Measurements from ENCODE around the gene IL2RA. TPM values are rescaled to one million over a fixed set of nuclear protein-coding genes. Genes with fewer than 3 reads are reported as not detected.

The IL2RA gene
- polyA plus RNA-seq, 3 donors = 0.06 TPM; not detected in 2

GRCh38 chr10:6035101-6035834 lies 26.9 kb downstream of the IL2RA start:
- peak overlapping the region in 2 of 7 donors; percentile 32 to 55 for H3K27ac Mint-ChIP-seq
- H3K9me3 Mint-ChIP-seq = peaks cover 4 to 12% (median 8%) of the 10 kb centered on the region in 7 donors
- intact Hi-C loops (cut with micrococcal nuclease) = no loop called here
- no peak for DNase-seq
- H3K9ac ChIP-seq (ENCODE audit: insufficient read depth, low read length, poor library complexity, severe bottlenecking) = no peak overlapping the region
- no peaks in the 10 kb centered on the region for H3K79me2 ChIP-seq (ENCODE audit: insufficient read depth, low read length)
- no peak overlapping the region for H3K4me3 ChIP-seq (replicated peaks in 1 of 3; ENCODE audit: low read depth in 2 of 3, low read length in 3 of 3)
- no peak overlapping the region for H3K4me3 Mint-ChIP-seq
- H3K27me3 ChIP-seq (ENCODE audit: control insufficient read depth in 2 of 2, insufficient read depth in 2 of 2, low read length in 2 of 2) = no peaks in the 10 kb centered on the region
- H3K4me2 ChIP-seq (replicated peaks; ENCODE audit: extremely low read depth, low read length, poor library complexity, severe bottlenecking) = no peak overlapping the region
- peaks cover 3 to 12% of the 10 kb centered on the region in 2 donors for H3K4me1 ChIP-seq (ENCODE audit: control insufficient read depth in 1 of 2, insufficient read depth in 2 of 2, low read length in 2 of 2)
- WGBS (ENCODE audit: insufficient coverage) = 96% methylated on average over 13 of the region's 13 CpGs
- no peaks in the 10 kb centered on the region for H4K20me1 ChIP-seq (ENCODE audit: insufficient read depth, low read length)
- TF ChIP-seq, protein P1, sequence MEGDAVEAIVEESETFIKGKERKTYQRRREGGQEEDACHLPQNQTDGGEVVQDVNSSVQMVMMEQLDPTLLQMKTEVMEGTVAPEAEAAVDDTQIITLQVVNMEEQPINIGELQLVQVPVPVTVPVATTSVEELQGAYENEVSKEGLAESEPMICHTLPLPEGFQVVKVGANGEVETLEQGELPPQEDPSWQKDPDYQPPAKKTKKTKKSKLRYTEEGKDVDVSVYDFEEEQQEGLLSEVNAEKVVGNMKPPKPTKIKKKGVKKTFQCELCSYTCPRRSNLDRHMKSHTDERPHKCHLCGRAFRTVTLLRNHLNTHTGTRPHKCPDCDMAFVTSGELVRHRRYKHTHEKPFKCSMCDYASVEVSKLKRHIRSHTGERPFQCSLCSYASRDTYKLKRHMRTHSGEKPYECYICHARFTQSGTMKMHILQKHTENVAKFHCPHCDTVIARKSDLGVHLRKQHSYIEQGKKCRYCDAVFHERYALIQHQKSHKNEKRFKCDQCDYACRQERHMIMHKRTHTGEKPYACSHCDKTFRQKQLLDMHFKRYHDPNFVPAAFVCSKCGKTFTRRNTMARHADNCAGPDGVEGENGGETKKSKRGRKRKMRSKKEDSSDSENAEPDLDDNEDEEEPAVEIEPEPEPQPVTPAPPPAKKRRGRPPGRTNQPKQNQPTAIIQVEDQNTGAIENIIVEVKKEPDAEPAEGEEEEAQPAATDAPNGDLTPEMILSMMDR (IDR thresholded peaks at IDR 0.05) = no peak
- H3K36me3 ChIP-seq (replicated peaks in 1 of 2; ENCODE audit: control insufficient read depth in 1 of 2, insufficient read depth in 2 of 2, low read length in 2 of 2) = no peaks in the 10 kb centered on the region
- no peak overlapping the region for H2AFZ ChIP-seq (ENCODE audit: insufficient read depth, low read depth, low read length, poor library complexity, severe bottlenecking)
- peaks cover 0 to 4% (median 0%) of the 10 kb centered on the region in 3 donors for H3K27me3 Mint-ChIP-seq (ENCODE audit: low read depth in 3 of 3)
- no peaks in the 10 kb centered on the region for H3K36me3 Mint-ChIP-seq
- H3K27ac ChIP-seq (ENCODE audit: low read depth in 1 of 2, low read length in 2 of 2) = no peak overlapping the region
- peaks cover 12% of the 10 kb centered on the region for H3K4me1 Mint-ChIP-seq
- H3K9me3 ChIP-seq (replicated peaks in 1 of 2; ENCODE audit: control insufficient read depth in 1 of 2, insufficient read depth in 1 of 2, low read length in 2 of 2) = peaks cover 0 to 8% of the 10 kb centered on the region in 2 donors

DNA sequence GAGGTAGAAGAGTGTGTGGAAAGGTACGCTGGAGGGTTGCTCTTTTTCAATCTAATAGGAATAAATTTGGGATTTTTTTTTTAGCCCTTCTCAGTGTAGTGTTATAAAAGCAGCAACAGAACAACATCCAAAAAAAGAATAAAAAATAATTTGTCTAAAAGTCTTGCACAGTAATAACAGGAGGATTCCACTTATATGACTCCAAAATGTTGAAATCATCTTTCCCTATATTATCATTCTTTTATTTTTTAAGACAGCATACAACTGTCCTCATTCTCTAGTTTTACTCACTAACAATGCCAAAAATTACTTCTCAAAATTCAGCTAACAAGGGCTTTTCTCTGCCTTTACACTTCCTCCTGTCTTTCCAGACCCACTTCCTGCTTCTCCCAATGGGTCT lies 27.8 kb downstream of the IL2RA start:
- H3K27ac ChIP-seq (ENCODE audit: low read depth in 1 of 2, low read length in 2 of 2) = no peak overlapping the region
- H3K36me3 Mint-ChIP-seq = no peaks in the 10 kb centered on the region
- no peaks in the 10 kb centered on the region for H4K20me1 ChIP-seq (ENCODE audit: insufficient read depth, low read length)
- peaks cover 12% of the 10 kb centered on the region for H3K4me1 Mint-ChIP-seq
- no peaks in the 10 kb centered on the region for H3K79me2 ChIP-seq (ENCODE audit: insufficient read depth, low read length)
- intact Hi-C loops (cut with micrococcal nuclease) = no loop called here
- peaks cover 0 to 4% (median 0%) of the 10 kb centered on the region in 3 donors for H3K27me3 Mint-ChIP-seq (ENCODE audit: low read depth in 3 of 3)
- no peak overlapping the region for H3K27ac Mint-ChIP-seq
- H3K4me3 Mint-ChIP-seq = no peak overlapping the region
- H3K27me3 ChIP-seq (ENCODE audit: control insufficient read depth in 2 of 2, insufficient read depth in 2 of 2, low read length in 2 of 2) = no peaks in the 10 kb centered on the region
- H3K9ac ChIP-seq (ENCODE audit: insufficient read depth, low read length, poor library complexity, severe bottlenecking) = no peak overlapping the region
- no CpG with 5 or more reads among the region's 1 CpG for WGBS (ENCODE audit: insufficient coverage)
- TF ChIP-seq, protein P1 (IDR thresholded peaks at IDR 0.05) = no peak
- H2AFZ ChIP-seq (ENCODE audit: insufficient read depth, low read depth, low read length, poor library complexity, severe bottlenecking) = no peak overlapping the region
- H3K36me3 ChIP-seq (replicated peaks in 1 of 2; ENCODE audit: control insufficient read depth in 1 of 2, insufficient read depth in 2 of 2, low read length in 2 of 2) = no peaks in the 10 kb centered on the region
- no peak for DNase-seq
- peaks cover 6 to 17% (median 12%) of the 10 kb centered on the region in 7 donors for H3K9me3 Mint-ChIP-seq
- peaks cover 3 to 12% of the 10 kb centered on the region in 2 donors for H3K4me1 ChIP-seq (ENCODE audit: control insufficient read depth in 1 of 2, insufficient read depth in 2 of 2, low read length in 2 of 2)
- H3K4me3 ChIP-seq (replicated peaks in 1 of 3; ENCODE audit: low read depth in 2 of 3, low read length in 3 of 3) = no peak overlapping the region
- peaks cover 4 to 12% of the 10 kb centered on the region in 2 donors for H3K9me3 ChIP-seq (replicated peaks in 1 of 2; ENCODE audit: control insufficient read depth in 1 of 2, insufficient read depth in 1 of 2, low read length in 2 of 2)
- no peak overlapping the region for H3K4me2 ChIP-seq (replicated peaks; ENCODE audit: extremely low read depth, low read length, poor library complexity, severe bottlenecking)
